ENCODE measurements around the gene TOP2B.
A peak's percentile ranks its signal among the peaks of the same experiment; 100 is the strongest.

TOP2B gene

DNA sequence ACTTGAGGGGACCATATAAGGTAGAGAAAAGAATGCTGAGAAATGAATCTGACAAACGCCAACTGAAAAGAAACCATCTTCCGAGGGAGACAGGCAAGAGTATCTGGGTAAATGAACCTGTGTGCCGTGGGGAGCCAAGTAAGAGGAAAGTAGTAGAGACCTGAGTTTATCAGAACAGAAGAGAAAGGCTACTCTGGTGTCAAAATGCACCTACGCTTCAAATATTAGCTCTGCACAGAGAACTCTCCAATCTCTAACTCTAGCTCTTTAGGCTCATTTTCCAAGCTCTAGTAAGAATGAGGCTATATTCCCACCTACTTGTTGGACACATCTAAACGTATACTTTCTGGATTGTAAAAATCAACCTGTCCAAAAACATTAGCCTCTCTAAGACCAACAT, 53.5 kb downstream of the TOP2B start:
- DNase-seq = no peak
- H3K27me3 Mint-ChIP-seq = no peaks in the 10 kb centered on the region
- H3K9me3 Mint-ChIP-seq = no peaks in the 10 kb centered on the region
- H3K27ac Mint-ChIP-seq = peak overlapping the region; percentile 2
- peaks cover 1% of the 10 kb centered on the region for H3K4me1 Mint-ChIP-seq (ENCODE audit: low read depth)
- H3K36me3 Mint-ChIP-seq (ENCODE audit: low read depth) = peaks cover 79% of the 10 kb centered on the region
- H3K4me3 Mint-ChIP-seq = no peak overlapping the region

DNA sequence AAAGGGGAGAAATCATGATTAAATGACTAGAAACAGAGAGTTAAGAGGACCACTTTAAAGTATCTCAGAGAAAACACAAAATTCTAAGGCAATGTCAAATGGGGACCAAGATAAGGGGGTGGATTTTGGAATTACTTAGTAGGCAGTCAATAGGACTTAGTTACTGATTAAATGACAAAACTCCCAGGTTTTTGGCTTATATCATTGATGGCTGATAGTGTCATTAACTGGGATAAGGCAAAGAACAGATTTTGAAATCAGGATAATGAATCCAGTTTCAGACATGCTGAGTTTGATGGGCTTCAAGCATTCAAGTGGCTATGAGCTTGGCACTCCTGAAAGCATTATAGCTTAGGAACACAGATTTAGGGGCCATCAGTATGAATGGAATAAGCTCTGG, 53.9 kb downstream of the TOP2B start:
- no peaks in the 10 kb centered on the region for H3K27me3 Mint-ChIP-seq
- H3K4me3 Mint-ChIP-seq = no peak overlapping the region
- H3K27ac Mint-ChIP-seq = peak overlapping the region; percentile 32
- no peaks in the 10 kb centered on the region for H3K9me3 Mint-ChIP-seq
- peaks cover 83% of the 10 kb centered on the region for H3K36me3 Mint-ChIP-seq (ENCODE audit: low read depth)
- DNase-seq = no peak
- H3K4me1 Mint-ChIP-seq (ENCODE audit: low read depth) = peaks cover 1% of the 10 kb centered on the region

DNA sequence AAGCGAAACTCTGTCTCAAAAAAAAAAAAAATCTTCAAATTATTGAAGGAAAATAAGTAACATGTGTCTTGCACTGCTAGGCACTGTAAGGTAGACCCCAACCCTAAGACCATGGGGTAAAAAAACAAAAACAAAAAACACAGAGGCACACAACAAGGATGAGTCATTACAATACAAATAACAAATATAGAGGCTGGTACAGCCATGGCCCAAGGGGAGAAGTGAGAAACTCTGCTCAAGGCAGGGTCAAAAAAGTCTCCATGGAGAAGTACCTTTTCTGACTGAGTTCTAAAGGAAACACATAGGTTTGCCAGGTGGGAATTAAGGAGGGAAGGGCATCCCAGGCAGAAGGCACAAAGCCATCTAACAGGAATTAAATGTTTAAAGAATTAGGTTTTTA, 54.5 kb downstream of the TOP2B start:
- H3K4me1 Mint-ChIP-seq (ENCODE audit: low read depth) = peaks cover 1% of the 10 kb centered on the region
- H3K9me3 Mint-ChIP-seq = no peaks in the 10 kb centered on the region
- peak overlapping the region; percentile 32 for H3K27ac Mint-ChIP-seq
- H3K4me3 Mint-ChIP-seq = no peak overlapping the region
- H3K27me3 Mint-ChIP-seq = no peaks in the 10 kb centered on the region
- H3K36me3 Mint-ChIP-seq (ENCODE audit: low read depth) = peaks cover 87% of the 10 kb centered on the region
- DNase-seq = no peak

DNA sequence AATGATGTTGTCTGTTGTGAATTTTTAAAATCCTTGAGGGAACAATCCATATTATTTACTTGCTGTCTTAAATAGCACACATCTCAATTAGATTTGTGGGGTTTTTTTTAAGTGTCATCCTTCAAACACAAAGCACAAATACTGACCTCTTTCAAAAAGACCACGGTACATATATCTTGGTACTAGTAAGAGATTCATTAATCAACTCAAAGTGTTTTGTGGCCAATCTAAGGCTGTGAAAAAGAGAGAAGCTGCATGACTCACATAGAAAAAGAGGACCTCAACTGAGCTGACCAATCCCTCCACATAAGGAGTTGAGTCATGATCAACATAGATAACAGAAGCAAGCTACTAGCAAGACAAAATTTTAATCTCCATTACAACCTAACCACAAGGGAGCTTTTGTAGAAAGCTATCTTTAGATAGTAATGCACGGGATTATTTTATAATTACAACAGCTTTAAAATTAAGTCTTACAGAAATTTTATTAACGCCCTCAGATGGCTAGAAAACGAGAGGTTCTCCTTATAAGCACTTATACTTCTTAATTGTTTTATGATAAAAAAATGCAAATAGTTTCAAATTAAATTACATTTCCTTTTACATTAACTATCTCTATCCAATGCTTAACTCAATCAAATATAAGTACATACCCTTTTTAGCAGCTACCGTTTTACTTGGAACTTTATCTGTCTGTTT, 60.5 kb downstream of the TOP2B start:
- Mint-ChIP-seq H3K36me3 (ENCODE audit: low read depth) (peaks cover 92% of the 10 kb centered on the region), H3K27me3 (no peaks in the 10 kb centered on the region), H3K4me3 (no peak overlapping the region), H3K27ac (peak overlapping the region; percentile 88), H3K4me1 (ENCODE audit: low read depth) (peaks cover 7% of the 10 kb centered on the region), H3K9me3 (no peaks in the 10 kb centered on the region)
- DNase-seq = no peak

DNA sequence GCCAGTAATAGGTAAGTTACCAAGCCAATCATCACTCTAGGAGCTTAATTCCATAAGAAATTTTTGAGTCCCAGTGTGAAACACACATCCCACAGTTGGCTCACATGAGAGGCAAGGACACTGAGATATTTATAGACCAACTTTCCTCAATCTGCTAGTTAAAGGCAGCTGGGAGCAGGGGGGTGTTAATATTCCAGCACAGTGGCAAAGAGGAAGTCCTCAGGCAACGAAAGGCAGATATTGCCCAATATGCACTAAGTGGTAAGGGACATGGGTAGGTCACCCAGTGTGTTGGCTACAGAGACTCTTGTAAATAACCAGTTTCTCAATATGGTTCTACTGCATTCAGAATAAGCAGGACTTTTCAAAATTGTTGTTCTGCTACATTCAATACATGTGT, 61.0 kb downstream of the TOP2B start:
- Mint-ChIP-seq H3K4me1 (ENCODE audit: low read depth) (peaks cover 7% of the 10 kb centered on the region), H3K27ac (peak overlapping the region; percentile 88), H3K4me3 (no peak overlapping the region), H3K9me3 (no peaks in the 10 kb centered on the region), H3K36me3 (ENCODE audit: low read depth) (peaks cover 93% of the 10 kb centered on the region), H3K27me3 (no peaks in the 10 kb centered on the region)
- DNase-seq = no peak

DNA sequence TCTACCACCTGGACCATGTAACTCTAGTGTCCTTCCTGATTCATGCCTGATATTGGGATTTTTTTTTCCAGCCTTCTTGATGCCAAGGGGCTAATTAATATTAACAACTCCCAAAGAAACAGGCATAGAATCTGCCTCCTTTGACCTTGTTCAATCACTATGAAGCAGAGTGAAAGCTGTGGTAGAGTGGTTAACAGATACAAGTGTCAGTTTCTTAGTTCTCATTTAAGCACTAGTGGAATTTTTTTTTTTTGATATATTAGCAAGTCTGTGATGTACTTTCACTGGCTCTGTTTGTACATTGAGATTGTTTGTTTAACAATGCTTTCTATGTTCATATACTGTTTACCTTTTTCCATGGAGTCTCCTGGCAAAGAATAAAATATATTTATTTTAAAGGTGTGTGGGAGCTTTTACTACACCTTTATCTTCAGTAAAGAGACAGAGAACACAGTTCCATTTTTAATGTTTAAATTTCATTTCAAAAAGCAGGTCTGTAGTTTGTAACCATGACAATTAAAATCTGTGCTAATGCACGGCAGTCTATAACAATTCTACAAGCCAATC, 67.1 kb downstream of the TOP2B start:
- no peaks in the 10 kb centered on the region for H3K9me3 Mint-ChIP-seq
- peaks cover 3% of the 10 kb centered on the region for H3K4me1 Mint-ChIP-seq (ENCODE audit: low read depth)
- peak overlapping the region; percentile 47 for H3K27ac Mint-ChIP-seq
- H3K4me3 Mint-ChIP-seq = no peak overlapping the region
- peaks cover 65% of the 10 kb centered on the region for H3K36me3 Mint-ChIP-seq (ENCODE audit: low read depth)
- no peak for DNase-seq
- no peaks in the 10 kb centered on the region for H3K27me3 Mint-ChIP-seq

DNA sequence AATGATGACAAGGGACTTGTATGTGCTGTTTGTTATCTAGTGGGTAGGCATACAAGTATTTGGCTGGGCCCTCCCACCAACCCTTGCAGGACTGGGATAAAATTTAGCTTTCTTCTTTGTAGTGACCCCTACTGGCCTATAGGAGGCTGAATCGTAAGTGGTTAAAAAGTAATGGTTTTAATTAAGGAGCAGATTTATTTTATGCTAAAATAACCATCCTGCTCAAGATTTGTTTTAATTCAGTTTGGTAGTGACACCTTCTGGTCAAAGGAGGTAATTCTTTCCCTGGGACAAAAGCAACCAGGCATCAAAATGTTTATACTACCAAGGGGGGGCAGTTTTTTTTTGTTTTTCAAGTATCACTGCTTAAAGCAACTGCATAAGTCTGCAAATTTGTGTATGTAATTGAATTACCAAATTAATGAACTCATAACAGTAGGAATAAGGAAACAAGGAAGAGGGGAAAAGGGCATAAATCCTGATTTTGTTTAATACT, 70.7 kb downstream of the TOP2B start:
- H3K27ac Mint-ChIP-seq = no peak overlapping the region
- DNase-seq = no peak

DNA sequence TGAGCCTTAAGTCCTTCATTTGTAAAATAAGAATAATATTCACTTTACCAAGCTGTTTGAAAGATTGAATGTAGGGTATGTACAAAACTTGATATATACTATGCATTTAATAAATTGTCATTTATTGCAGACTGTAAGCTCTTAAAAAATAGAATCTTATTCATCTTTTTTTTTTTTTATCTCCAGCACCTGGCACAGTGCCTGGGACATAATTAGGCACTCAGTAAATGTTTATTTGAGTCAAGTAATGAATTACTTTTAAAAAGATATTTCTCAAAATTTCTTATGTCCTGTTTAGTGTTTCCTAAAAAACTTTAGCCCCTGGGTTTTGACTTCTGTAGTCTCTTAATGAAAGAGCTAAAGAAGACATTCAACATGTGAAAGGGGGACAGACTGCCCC, 71.7 kb downstream of the TOP2B start:
- H3K4me3 Mint-ChIP-seq = no peak overlapping the region
- H3K27ac Mint-ChIP-seq = no peak overlapping the region
- H3K27me3 Mint-ChIP-seq = no peaks in the 10 kb centered on the region
- H3K36me3 Mint-ChIP-seq (ENCODE audit: low read depth) = peaks cover 21% of the 10 kb centered on the region
- peaks cover 3% of the 10 kb centered on the region for H3K4me1 Mint-ChIP-seq (ENCODE audit: low read depth)
- no peaks in the 10 kb centered on the region for H3K9me3 Mint-ChIP-seq
- no peak for DNase-seq

More for the DNA sequence above, 70.7 kb downstream of the TOP2B start:
- no peaks in the 10 kb centered on the region for H3K9me3 Mint-ChIP-seq
- no peak overlapping the region for H3K4me3 Mint-ChIP-seq
- H3K27me3 Mint-ChIP-seq = no peaks in the 10 kb centered on the region
- peaks cover 3% of the 10 kb centered on the region for H3K4me1 Mint-ChIP-seq (ENCODE audit: low read depth)
- H3K36me3 Mint-ChIP-seq (ENCODE audit: low read depth) = peaks cover 31% of the 10 kb centered on the region

DNA sequence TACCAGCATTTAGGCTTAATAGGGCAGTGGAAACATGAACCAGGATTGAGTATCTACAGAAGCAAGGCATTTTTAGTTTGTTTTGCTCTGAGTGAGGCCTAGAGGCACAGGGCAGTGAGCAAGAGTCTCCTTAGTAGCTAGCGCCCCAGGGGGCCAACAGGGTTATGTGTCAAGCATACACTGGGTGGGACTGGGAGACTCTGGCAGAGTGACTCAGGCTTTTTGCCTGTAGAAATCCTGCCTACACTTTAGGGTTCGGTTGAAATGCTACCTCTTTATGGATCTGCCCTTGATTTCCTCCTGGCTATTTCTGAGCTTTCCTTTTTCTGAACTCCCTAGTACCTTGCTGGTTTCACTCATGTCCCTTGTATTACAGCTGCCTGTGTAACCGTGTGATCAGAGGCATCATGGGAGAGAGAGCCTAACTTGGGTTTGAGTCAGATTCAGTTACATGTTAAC, 72.2 kb downstream of the TOP2B start:
- Mint-ChIP-seq H3K4me1 (ENCODE audit: low read depth) (peaks cover 1% of the 10 kb centered on the region), H3K27me3 (no peaks in the 10 kb centered on the region), H3K9me3 (no peaks in the 10 kb centered on the region), H3K36me3 (ENCODE audit: low read depth) (peaks cover 17% of the 10 kb centered on the region), H3K27ac (peak overlapping the region; percentile 53), H3K4me3 (no peak overlapping the region)
- DNase-seq = no peak

DNA sequence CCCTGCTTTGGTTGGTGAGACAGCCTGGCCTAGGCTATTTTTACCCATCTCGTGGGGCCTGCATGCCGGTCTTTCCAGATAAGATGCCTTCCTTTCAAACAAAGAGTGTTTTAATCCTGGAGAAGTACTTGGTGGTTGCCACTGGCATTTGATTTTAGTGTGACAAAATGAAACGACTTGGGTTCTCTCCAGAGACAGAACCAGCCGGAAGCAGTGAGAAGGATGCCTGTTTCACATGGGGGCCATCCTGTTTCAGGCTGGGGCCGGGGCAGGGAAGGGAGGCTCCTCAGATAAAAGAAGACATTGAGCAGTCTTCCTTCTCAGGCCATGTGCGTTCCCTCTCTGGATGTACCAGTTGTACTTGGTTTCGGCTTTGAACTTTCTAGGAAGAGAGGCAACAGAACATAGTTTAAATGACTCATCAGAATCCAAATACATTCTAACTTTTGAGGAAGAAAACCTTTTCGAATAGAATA, 74.9 kb downstream of the TOP2B start:
- Mint-ChIP-seq H3K4me3 (no peak overlapping the region), H3K27me3 (no peaks in the 10 kb centered on the region), H3K4me1 (ENCODE audit: low read depth) (peaks cover 1% of the 10 kb centered on the region), H3K9me3 (no peaks in the 10 kb centered on the region), H3K36me3 (ENCODE audit: low read depth) (no peaks in the 10 kb centered on the region), H3K27ac (no peak overlapping the region)
- DNase-seq = no peak

DNA sequence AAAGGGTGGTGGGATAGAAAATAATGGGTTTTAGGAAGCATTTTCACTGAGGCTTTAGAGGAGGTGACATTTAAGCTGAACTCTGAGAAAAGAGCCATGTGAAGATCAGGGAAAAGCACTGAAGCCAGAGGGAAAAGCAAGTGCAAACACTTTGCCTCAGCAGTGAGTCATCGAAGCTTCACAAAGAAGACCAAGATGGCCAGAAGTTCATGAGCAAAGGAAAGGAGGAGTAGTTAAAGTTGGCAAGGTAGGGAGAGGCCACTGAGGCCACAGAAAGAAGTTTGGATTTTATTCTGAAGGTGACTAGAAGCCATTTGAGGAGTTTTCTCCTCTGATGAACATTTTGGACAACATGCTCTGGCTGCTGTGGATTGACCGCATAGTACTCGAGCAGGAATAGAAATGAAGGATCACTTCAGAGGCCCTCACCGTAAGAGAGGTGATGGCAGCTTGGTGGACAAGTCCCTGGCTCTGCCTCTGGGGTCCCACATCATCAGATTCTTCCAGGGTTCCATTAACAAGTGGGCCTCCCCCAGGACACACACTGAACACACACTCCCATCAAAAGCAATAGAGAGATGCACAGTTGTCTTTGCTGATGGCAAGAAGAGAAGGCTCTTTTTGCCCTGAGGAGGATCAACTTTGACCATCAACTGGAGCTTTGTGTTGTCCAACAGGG, 75.5 kb downstream of the TOP2B start:
- Mint-ChIP-seq H3K36me3 (ENCODE audit: low read depth) (no peaks in the 10 kb centered on the region), H3K9me3 (no peaks in the 10 kb centered on the region), H3K27ac (no peak overlapping the region), H3K4me3 (no peak overlapping the region), H3K27me3 (peaks cover under 1% of the 10 kb centered on the region), H3K4me1 (ENCODE audit: low read depth) (peaks cover 1% of the 10 kb centered on the region)
- DNase-seq = no peak

DNA sequence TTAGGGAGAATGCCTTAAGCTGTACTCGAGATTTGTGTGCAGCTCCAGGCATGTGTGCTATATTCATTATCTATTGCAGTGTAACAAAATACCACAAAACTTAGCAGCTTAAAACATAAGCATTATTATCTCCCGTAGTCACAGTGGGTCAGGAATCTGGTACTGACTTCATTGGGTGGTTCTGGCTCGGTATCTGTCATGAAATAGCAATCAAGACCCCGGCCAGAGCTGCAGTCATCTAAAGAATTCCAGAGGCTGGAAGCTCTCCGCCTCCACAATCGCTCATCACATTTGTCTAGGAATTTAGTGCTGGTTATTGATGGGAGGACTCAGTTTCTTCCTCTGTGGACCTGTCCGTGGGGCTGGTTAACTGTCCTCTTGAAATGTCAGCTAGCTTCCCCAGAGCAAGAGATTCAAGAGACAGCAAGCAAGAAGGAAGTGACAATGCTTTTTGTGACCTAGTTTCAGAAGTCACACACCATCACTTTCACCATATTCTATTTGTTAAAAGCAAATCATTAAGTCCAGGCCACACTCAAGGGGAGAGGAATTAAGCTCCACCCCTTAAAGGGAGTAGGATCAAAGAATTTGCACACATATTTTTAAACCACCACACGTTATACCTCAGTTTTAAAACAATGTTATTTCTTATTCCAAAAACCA, 76.1 kb downstream of the TOP2B start:
- peaks cover 4% of the 10 kb centered on the region for H3K27me3 Mint-ChIP-seq
- no peak for DNase-seq
- no peaks in the 10 kb centered on the region for H3K36me3 Mint-ChIP-seq (ENCODE audit: low read depth)
- H3K4me1 Mint-ChIP-seq (ENCODE audit: low read depth) = peaks cover 1% of the 10 kb centered on the region
- H3K9me3 Mint-ChIP-seq = no peaks in the 10 kb centered on the region
- no peak overlapping the region for H3K27ac Mint-ChIP-seq
- no peak overlapping the region for H3K4me3 Mint-ChIP-seq

DNA sequence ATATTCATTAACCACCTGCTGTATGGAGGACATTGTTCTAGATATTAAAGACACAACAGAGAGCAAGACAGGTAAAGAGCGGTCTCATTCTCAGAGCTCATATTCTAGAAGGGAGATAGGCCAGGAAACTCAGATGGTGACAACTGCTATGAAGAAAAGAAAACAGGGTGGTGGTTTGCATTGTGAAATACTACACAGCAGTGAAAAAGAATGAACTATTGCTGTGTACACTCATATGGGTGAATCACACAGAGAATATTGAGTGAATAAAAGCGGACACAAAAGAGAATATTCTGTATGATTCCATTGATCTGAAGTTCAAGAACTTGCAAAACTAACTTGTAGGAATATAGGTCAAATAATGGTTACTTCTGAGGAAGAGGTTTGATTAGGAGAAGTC, 76.7 kb downstream of the TOP2B start:
- no peak overlapping the region for H3K4me3 Mint-ChIP-seq
- H3K4me1 Mint-ChIP-seq (ENCODE audit: low read depth) = peaks cover 1% of the 10 kb centered on the region
- H3K9me3 Mint-ChIP-seq = no peaks in the 10 kb centered on the region
- no peak for DNase-seq
- H3K27me3 Mint-ChIP-seq = peaks cover 4% of the 10 kb centered on the region
- H3K27ac Mint-ChIP-seq = no peak overlapping the region
- no peaks in the 10 kb centered on the region for H3K36me3 Mint-ChIP-seq (ENCODE audit: low read depth)

DNA sequence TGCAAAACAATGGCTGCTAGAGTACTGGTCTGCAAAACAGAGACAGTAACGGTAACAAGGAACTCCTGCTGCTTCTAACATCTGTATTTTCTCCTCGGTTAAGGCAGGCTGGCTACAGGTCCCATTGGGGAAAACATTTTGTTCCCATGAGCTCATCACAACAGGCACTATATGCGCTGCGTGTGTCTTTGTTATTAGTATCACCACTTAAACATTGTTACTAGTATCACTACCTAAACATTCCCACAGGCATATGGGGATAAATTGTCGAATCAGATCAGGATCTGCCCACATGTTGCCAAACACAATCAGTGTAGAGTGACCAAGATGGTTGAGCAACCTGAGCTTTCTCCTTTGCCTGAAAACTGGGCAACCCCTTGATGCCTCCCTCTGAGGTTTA, 77.2 kb downstream of the TOP2B start:
- Mint-ChIP-seq H3K4me3 (no peak overlapping the region), H3K4me1 (ENCODE audit: low read depth) (no peaks in the 10 kb centered on the region), H3K27me3 (peaks cover 4% of the 10 kb centered on the region), H3K27ac (no peak overlapping the region), H3K36me3 (ENCODE audit: low read depth) (no peaks in the 10 kb centered on the region), H3K9me3 (no peaks in the 10 kb centered on the region)
- DNase-seq = no peak

All from activated T-cell treated with anti-CD3 and anti-CD28 coated beads, Interleukin-2, amount 50 U/mL, for 24 hours (primary cell).